Duodenal mucosa (tissue), 2 donors: ENCODE data around the gene PATE1.
"Not testable (repeated sequence)": the region's sequence is repeated elsewhere in the genome, so short reads cannot be mapped to it uniquely, and the experiment has no call there.

ENCODE experiments used
- H3K27ac ChIP-seq: one replicate; pipeline ENCODE4 v1.7.0; 2013; ENCODE audit warnings: low read depth, low read length
- H3K27me3 ChIP-seq, 2 donors: one replicate each; pipeline ENCODE4 v1.7.0; 2013; ENCODE audit warnings: low read length in 2 of 2, control low read depth in 1 of 2; ENCODE audit not compliant: insufficient read depth in 2 of 2, control insufficient read depth in 1 of 2
- H3K36me3 ChIP-seq, 2 donors: one replicate each; pipeline ENCODE4 v1.7.0; 2013; ENCODE audit warnings: low read length in 2 of 2, control low read depth in 1 of 2; ENCODE audit not compliant: insufficient read depth in 2 of 2, control insufficient read depth in 1 of 2
- H3K4me1 ChIP-seq, 2 donors: one replicate each; pipeline ENCODE4 v1.7.0; 2013; ENCODE audit warnings: low read length in 2 of 2, control low read depth in 1 of 2; ENCODE audit not compliant: insufficient read depth in 2 of 2, control insufficient read depth in 1 of 2
- H3K4me3 ChIP-seq, 2 donors: one replicate each; pipeline ENCODE4 v1.7.0; 2013; ENCODE audit warnings: low read length in 2 of 2, low read depth in 1 of 2
- H3K9ac ChIP-seq, 2 donors: one replicate each; pipeline ENCODE4 v1.7.0; 2013; ENCODE audit warnings: low read length in 2 of 2, low read depth in 1 of 2
- H3K9me3 ChIP-seq, 2 donors: one replicate each; pipeline ENCODE4 v1.7.0; 2013; ENCODE audit warnings: low read length in 2 of 2, control low read depth in 1 of 2; ENCODE audit not compliant: control insufficient read depth in 1 of 2

PATE1 gene, protein sequence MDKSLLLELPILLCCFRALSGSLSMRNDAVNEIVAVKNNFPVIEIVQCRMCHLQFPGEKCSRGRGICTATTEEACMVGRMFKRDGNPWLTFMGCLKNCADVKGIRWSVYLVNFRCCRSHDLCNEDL

DNA sequence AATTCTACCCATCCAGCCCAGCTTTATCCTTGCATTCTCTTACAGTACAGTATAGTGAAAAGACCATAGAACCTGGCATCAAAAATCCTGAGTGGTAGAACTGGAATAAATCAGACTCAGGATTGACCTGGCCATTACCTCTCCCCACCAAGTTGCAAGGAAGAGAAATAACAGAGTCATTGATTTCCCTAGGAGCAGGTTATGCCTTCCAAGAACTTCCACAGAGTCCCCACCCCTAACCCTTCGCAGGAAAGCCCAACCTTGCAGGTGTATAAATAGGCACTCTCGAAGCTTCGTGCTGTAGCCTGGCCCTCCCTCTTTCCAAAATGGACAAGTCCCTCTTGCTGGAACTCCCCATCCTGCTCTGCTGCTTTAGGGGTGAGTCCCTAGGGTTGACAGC, at the start of gene PATE1:
TSS of gene PATE1 (plus strand) at position 301 of the 400 bp plus-strand sequence. CDS start at position 327, 26 bp downstream.
- Histone ChIP-seq H3K4me1 (no peaks in the 10 kb centered on the region), H3K9me3 (no peaks in the 10 kb centered on the region), H3K36me3 (no peaks in the 10 kb centered on the region), H3K4me3 (no peak within 1 kb of the TSS), H3K27me3 (no peaks in the 10 kb centered on the region), H3K9ac (no peak within 1 kb of the TSS), H3K27ac (no peak within 1 kb of the TSS)

DNA sequence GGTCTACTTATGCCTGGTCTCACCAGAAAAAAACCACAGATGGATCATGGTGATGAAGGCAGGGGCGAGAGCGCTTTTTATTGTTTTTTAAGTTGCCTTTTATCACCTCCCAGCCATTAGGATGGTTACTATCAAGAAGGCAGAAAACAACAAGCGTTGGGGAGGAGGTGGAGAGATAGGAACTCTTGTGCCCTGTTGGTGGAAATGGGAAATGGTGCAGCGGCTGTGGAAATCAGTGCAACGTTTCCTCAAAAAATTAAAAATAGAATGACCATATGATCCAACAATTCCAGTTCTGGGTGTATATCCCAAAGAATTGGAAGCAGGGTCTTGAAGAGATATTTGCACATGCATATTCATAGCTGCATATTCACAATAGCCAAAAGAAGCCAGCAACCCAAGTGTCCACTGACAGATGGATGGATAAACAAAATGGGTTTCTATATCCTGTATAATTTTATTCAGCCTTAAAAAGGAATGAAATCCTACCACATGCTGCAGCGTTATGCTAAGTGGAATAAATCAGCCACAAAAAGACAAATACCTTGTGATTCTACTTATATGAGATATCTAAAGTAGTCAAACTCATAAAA, 45.0 kb upstream of the PATE1 start:
- H3K27me3 ChIP-seq = peaks cover 0 to 5% of the 10 kb centered on the region in 2 donors
- no peak overlapping the region for H3K27ac ChIP-seq
- no peak overlapping the region for H3K4me3 ChIP-seq
- no peaks in the 10 kb centered on the region for H3K4me1 ChIP-seq
- H3K36me3 ChIP-seq = no peaks in the 10 kb centered on the region
- H3K9me3 ChIP-seq = no peaks in the 10 kb centered on the region
- H3K9ac ChIP-seq = no peak overlapping the region

DNA sequence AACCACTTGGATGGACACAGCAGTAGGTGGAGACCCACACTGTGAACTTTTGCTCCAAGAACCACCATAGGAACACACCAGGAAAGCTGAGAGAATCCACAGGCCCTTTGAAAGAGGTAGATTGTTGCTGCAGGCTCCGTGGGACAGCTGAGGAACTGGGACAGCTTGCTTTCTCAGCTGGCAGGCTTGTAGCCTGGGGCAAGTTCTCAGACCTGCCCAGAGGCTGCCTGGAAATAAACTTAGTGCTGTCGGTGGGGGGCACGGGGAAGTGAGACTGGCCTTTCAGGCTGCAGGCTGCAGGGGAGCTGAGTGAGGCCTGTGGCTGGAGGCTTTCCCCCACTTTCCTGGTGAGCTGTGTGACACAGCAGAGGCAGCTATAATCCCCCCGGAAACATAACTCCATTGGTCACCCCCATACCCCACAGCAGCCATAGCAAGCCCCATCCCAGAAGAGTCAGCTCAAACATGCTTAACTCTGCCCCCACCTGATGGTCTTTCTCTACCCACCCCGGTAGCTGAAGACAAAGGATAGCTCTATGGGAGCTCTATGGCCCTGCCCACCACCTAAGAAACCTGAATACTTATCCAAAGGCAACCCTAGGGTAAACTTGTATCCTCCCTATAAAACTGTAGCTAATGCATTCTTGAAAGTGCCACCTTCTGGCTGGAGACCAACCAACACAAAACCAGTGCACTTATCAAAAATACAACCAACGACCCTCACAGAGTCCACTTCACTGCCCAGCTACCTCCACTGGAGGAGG, 44.0 kb upstream of the PATE1 start:
- Histone ChIP-seq H3K27ac (no peak overlapping the region), H3K9ac (no peak overlapping the region), H3K4me3 (no peak overlapping the region), H3K4me1 (no peaks in the 10 kb centered on the region), H3K27me3 (peaks cover 0 to 5% of the 10 kb centered on the region in 2 donors), H3K36me3 (no peaks in the 10 kb centered on the region), H3K9me3 (no peaks in the 10 kb centered on the region)

DNA sequence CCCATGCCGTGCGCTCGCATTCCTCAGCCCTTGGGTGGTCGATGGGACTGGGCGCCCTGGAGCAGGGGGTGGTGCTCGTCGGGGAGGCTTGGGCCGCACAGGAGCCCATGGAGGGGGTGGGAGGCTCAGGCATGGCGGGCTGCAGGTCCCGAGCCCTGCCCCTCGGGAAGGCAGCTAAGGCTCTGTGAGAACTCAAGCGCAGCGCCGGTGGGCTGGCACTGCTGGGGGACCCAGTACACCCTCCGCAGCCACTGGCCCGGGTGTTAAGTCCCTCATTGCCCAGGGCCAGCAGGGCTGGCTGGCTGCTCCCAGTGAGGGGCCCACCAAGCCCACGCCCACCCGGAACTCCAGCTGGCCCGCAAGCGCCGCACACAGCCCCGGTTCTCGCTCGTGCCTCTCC, 41.4 kb upstream of the PATE1 start:
- H3K4me3 ChIP-seq, H3K27ac ChIP-seq, H3K9me3 ChIP-seq, H3K36me3 ChIP-seq, H3K9ac ChIP-seq, H3K4me1 ChIP-seq, H3K27me3 ChIP-seq: not testable (repeated sequence)

DNA sequence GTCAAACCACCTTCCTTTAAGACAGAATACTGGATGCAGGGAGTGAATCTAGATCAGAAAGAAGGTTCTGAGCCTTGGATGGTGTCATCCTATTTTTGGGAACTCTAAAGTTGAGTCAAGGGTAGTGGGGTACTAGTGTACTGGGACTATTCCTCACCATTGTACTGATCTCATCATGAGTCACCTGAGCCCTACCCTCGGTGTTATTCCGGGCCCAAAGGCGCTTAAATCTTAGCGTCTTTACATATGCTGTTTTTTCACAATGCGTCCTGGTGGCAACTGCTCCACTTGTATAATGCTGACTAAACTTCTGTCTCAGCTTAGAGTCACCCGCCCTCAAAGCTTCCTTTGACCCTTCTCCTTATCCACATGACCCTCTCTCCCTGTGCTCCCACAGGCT, 25.3 kb upstream of the PATE1 start:
- H3K27ac ChIP-seq = no peak overlapping the region
- H3K4me1 ChIP-seq = no peaks in the 10 kb centered on the region
- no peaks in the 10 kb centered on the region for H3K36me3 ChIP-seq
- no peak overlapping the region for H3K4me3 ChIP-seq
- H3K9ac ChIP-seq = no peak overlapping the region
- no peaks in the 10 kb centered on the region for H3K9me3 ChIP-seq
- no peaks in the 10 kb centered on the region for H3K27me3 ChIP-seq

DNA sequence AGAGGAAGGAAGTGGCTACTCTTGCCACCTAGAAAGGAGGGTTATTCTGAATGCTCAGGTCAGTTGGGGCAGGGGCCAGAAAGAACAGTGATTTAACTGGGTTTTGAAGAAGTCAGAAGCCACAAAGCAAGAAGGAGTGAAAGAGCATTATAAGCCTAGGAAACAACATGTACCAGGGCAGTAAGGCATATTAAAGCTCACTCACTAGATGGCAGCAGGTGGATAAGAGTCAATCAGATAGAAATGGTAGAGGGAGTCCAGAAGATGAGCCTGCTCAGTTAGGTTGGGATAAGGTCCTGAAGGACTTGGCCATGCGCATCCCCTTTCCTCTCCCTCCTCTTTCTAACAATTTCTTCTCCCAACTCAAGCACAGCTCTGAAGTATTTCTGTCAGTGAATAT, 22.0 kb upstream of the PATE1 start:
- Histone ChIP-seq H3K4me1 (no peaks in the 10 kb centered on the region), H3K27ac (no peak overlapping the region), H3K27me3 (no peaks in the 10 kb centered on the region), H3K36me3 (no peaks in the 10 kb centered on the region), H3K4me3 (no peak overlapping the region), H3K9ac (no peak overlapping the region), H3K9me3 (no peaks in the 10 kb centered on the region)

DNA sequence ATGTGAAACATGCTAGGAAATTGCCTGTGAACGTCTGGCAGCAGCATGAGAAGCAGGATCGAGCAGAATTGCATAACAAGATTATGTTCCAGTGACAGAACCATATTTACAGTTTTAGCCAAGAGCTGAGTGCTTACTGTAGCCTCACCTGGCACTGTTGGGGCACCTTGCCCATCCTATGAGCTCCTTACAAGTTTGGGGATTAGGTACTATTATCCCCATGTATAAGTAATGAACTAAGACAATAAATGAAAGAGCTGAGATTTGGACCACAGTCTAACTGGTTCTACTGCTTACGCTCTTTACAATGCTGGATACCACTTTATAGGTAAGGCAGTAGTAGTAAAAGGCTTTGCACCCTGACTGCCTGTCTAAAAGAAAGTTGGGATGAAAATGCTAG, 17.1 kb upstream of the PATE1 start:
- Histone ChIP-seq H3K4me3 (no peak overlapping the region), H3K4me1 (no peaks in the 10 kb centered on the region), H3K9me3 (no peaks in the 10 kb centered on the region), H3K36me3 (no peaks in the 10 kb centered on the region), H3K27ac (no peak overlapping the region), H3K9ac (no peak overlapping the region), H3K27me3 (peaks cover 0 to 3% of the 10 kb centered on the region in 2 donors)

DNA sequence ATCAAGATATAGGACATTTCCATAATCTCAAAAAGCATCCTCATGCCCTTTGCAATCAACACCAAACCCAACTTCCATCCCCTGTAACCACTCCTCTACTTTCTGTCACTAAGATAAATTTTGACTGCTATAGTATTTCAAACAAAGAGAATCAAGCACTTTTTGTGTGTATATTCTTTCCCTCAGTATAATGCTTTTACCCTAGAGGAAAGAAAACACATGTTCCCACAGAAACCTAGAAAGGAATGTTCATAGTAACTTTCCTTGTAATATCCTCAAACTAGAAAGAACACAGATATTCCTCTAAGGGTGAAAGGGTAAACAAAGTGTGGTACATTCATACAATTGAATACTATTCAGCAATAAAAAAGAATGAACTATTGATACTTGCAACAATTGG, 5.5 kb upstream of the PATE1 start:
- no peak overlapping the region for H3K9ac ChIP-seq
- no peak overlapping the region for H3K4me3 ChIP-seq
- H3K36me3 ChIP-seq = no peaks in the 10 kb centered on the region
- H3K27ac ChIP-seq = no peak overlapping the region
- no peaks in the 10 kb centered on the region for H3K27me3 ChIP-seq
- no peaks in the 10 kb centered on the region for H3K9me3 ChIP-seq
- H3K4me1 ChIP-seq = no peaks in the 10 kb centered on the region

DNA sequence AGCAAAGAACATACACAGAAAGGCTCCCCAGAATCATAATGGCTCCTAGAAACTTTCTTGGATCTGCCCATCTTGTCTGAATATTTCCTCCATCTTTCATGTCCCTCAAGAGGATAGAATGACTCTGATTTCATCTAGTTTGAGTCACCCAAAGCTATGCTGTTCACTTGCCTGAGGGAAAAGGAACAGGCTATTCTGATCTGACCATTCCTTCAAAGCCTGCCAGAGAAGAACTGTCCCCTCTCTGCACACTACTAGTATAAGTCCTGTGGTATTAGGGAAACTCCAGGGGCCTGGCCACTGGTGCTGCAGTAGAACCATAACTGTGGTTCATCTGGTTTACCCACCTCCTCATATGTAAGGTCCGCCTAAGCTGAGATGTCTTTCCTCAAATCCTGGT, 2.4 kb upstream of the PATE1 start:
- no peaks in the 10 kb centered on the region for H3K27me3 ChIP-seq
- H3K4me1 ChIP-seq = no peaks in the 10 kb centered on the region
- no peak overlapping the region for H3K27ac ChIP-seq
- H3K9ac ChIP-seq = no peak overlapping the region
- no peaks in the 10 kb centered on the region for H3K9me3 ChIP-seq
- no peak overlapping the region for H3K4me3 ChIP-seq
- no peaks in the 10 kb centered on the region for H3K36me3 ChIP-seq

DNA sequence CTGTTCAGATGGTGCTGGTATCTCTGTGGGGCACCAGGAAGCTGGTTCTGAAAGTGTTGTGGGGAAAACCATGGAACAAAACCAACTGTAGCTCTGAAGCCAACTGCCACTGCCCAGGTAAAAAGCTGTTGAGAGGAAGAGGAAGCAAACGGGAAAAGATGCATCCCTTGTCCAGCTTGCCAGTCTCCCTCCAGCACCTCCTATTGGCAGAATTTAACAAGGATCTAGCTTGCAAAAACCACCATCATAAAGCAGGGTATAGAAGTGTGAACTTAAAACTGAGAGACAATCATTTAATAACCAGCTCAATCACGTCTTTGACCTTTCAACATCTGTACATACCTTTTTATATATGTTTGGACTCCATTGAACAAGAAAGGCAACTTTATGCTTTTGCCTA, 4.5 kb downstream of the PATE1 start:
- no peaks in the 10 kb centered on the region for H3K36me3 ChIP-seq
- no peaks in the 10 kb centered on the region for H3K9me3 ChIP-seq
- H3K27me3 ChIP-seq = no peaks in the 10 kb centered on the region
- no peaks in the 10 kb centered on the region for H3K4me1 ChIP-seq
- H3K4me3 ChIP-seq = no peak overlapping the region
- no peak overlapping the region for H3K9ac ChIP-seq
- H3K27ac ChIP-seq = no peak overlapping the region
